Caki2 (cell line): ENCODE measurements around the gene AMZ1. TPM values are rescaled to one million over a fixed set of nuclear protein-coding genes. Genes with fewer than 3 reads are reported as not detected.

Experiments used
- DNase-seq: peaks from one replicate; pipeline ENCODE4 v3.0.0-alpha.2; 2015; ENCODE audit warnings: low read depth
- in situ Hi-C: cut with HindIII; loops from 2 replicates; pipeline ENCODE4 v1.10.0; 2016; ENCODE audit warnings: low sequenced_read_pairs, low pct_unique_long_range_greater_than_20kb, mixed read lengths
- total RNA-seq: library from RNA; depleted of rRNA; stranded (reverse); fragments of >200 nt; shearing (Covaris generic); gene quantifications from 2 replicates; pipeline ENCODE4 v1.2.3, GENCODE V29; 2014; ENCODE audit warnings: low replicate concordance

Gene AMZ1
- total RNA-seq, 1 experiment from 2014 or later: not detected

- in situ Hi-C loops: no loop called here
Measured at GRCh38 chr7:2702594-2702957, 14.6 kb downstream of the AMZ1 start.

GRCh38 chr7:2705371-2706096, 17.5 kb downstream of the AMZ1 start:
- in situ Hi-C loops: no loop called here
- DNase-seq: no peak

More at GRCh38 chr7:2702594-2702957, 14.6 kb downstream of the AMZ1 start:
- DNase-seq: no peak

- in situ Hi-C loops: no loop called here
- no peak for DNase-seq
Measured at GRCh38 chr7:2706685-2707126, 18.7 kb downstream of the AMZ1 start.

GRCh38 chr7:2707481-2707880, 19.5 kb downstream of the AMZ1 start:
- DNase-seq: no peak
- in situ Hi-C loops: no loop called here

GRCh38 chr7:2708041-2708440, 20.0 kb downstream of the AMZ1 start:
- in situ Hi-C loops: no loop called here

GRCh38 chr7:2708547-2709310, 20.7 kb downstream of the AMZ1 start:
- no peak for DNase-seq
- in situ Hi-C loops: no loop called here

More at GRCh38 chr7:2708041-2708440, 20.0 kb downstream of the AMZ1 start:
- DNase-seq: no peak

GRCh38 chr7:2709553-2710285, 21.7 kb downstream of the AMZ1 start:
- no peak for DNase-seq
- in situ Hi-C loops: no loop called here

- DNase-seq: no peak
- in situ Hi-C loops: no loop called here
Measured at GRCh38 chr7:2710286-2710655, 22.3 kb downstream of the AMZ1 start.

GRCh38 chr7:2710901-2711551, 23.0 kb downstream of the AMZ1 start:
- DNase-seq: no peak
- in situ Hi-C loops: no loop called here

GRCh38 chr7:2711895-2712675, 24.1 kb downstream of the AMZ1 start:
- no peak for DNase-seq
- in situ Hi-C loops: no loop called here

- in situ Hi-C loops: no loop called here
- DNase-seq: no peak
Measured at GRCh38 chr7:2713370-2713769, 25.4 kb downstream of the AMZ1 start.

GRCh38 chr7:2713978-2714377, 26.0 kb downstream of the AMZ1 start:
- in situ Hi-C loops: no loop called here
- no peak for DNase-seq

GRCh38 chr7:2714636-2715035, 26.6 kb downstream of the AMZ1 start:
- DNase-seq: no peak
- in situ Hi-C loops: no loop called here

- in situ Hi-C loops: no loop called here
- no peak for DNase-seq
Measured at GRCh38 chr7:2715341-2716231, 27.6 kb downstream of the AMZ1 start.

- in situ Hi-C loops: no loop called here
- no peak for DNase-seq
Measured at GRCh38 chr7:2716488-2716887, 28.5 kb downstream of the AMZ1 start.

GRCh38 chr7:2716906-2717292, 28.9 kb downstream of the AMZ1 start:
- DNase-seq: no peak
- in situ Hi-C loops: no loop called here
